B cell (primary cell): ENCODE measurements around the gene CNOT6. TPM values are rescaled to one million over a fixed set of nuclear protein-coding genes. Genes with fewer than 3 reads are reported as not detected.
A peak's percentile ranks its signal among the peaks of the same experiment; 100 is the strongest.

Experiments
- ATAC-seq: fragments of 200-7000 bp; cut with Tn5 transposase; one replicate; pipeline ENCODE4 v1.10.0; 2021; ENCODE audit warnings: low read depth, mild to moderate bottlenecking, moderate number of reproducible peaks, moderate library complexity
- CTCF ChIA-PET: fragments of 350-600 bp; sonication (Branson Sonifier 250); formaldehyde crosslinking; loops from one replicate; lab custom pipeline; 2021; ENCODE audit warnings: antibody characterized with exemption, inconsistent platforms; lab: Charles Lee
- POLR2A ChIA-PET: fragments of 350-600 bp; sonication (Branson Sonifier 250); formaldehyde crosslinking; loops from one replicate; lab custom pipeline; 2021; ENCODE audit warnings: antibody characterized with exemption; lab: Charles Lee
- DNase-seq: peaks from one replicate; pipeline ENCODE4 v3.0.0; 2013
- H2AFZ ChIP-seq: 2 replicates; pipeline ENCODE4 v1.6.1; 2012; ENCODE audit warnings: mild to moderate bottlenecking, low read depth, low read length; ENCODE audit not compliant: insufficient read depth, poor library complexity, severe bottlenecking
- H3K27ac ChIP-seq, 2 donors: 1 replicate in 1 of 2; 2 replicates in 1 of 2; pipeline ENCODE4 v1.5.1; 2012 to 2013; ENCODE audit warnings: low read length in 2 of 2, mild to moderate bottlenecking in 2 of 2, moderate library complexity in 1 of 2
- H3K27me3 ChIP-seq, 4 experiments: fragments of 200-600 bp in 1 of 4; sonication (generic) in 1 of 4; replicated peaks in 1 of 4; 1 replicate in 2 of 4; 2 replicates in 2 of 4; pipeline versions ENCODE4 v1.6.1 to v1.7.0; 2013 to 2016; ENCODE audit warnings: low read length in 3 of 4, mild to moderate bottlenecking in 2 of 4, mixed read lengths in 1 of 4, moderate library complexity in 1 of 4; ENCODE audit not compliant: insufficient read depth in 4 of 4, control insufficient read depth in 3 of 4; ENCODE audit errors: control extremely low read depth in 1 of 4
- H3K36me3 ChIP-seq, 2 experiments: replicated peaks in 1 of 2; 1 replicate in 1 of 2; 2 replicates in 1 of 2; pipeline versions ENCODE4 v1.6.1 to v1.7.1; 2013; ENCODE audit warnings: low read length in 1 of 2; ENCODE audit not compliant: insufficient read depth in 2 of 2, control insufficient read depth in 1 of 2; ENCODE audit errors: control extremely low read depth in 1 of 2, extremely low read depth in 1 of 2
- H3K4me1 ChIP-seq, 2 donors: fragments of 200-600 bp in 1 of 2; sonication (generic) in 1 of 2; 1 replicate in 1 of 2; 2 replicates in 1 of 2; pipeline versions ENCODE4 v1.5.1 to v1.6.1; 2013 to 2017; ENCODE audit warnings: low read length in 2 of 2; ENCODE audit not compliant: control insufficient read depth in 2 of 2, insufficient read depth in 2 of 2
- H3K4me2 ChIP-seq: replicated peaks from 2 replicates; pipeline ENCODE3; 2012; ENCODE audit warnings: mild to moderate bottlenecking, low read depth, low read length; ENCODE audit not compliant: poor library complexity, severe bottlenecking
- H3K4me3 ChIP-seq, 5 experiments: fragments of 200-600 bp in 1 of 5; sonication (generic) in 1 of 5; 1 replicate in 3 of 5; 2 replicates in 2 of 5; pipeline versions ENCODE4 v1.5.1 to v1.7.0; 2011 to 2016; ENCODE audit warnings: low read length in 4 of 5, mild to moderate bottlenecking in 4 of 5, low read depth in 2 of 5, control low read depth in 1 of 5, moderate library complexity in 1 of 5; ENCODE audit not compliant: insufficient read depth in 1 of 5; ENCODE audit errors: control extremely low read depth in 1 of 5, extremely low read depth in 1 of 5
- H3K79me2 ChIP-seq: fragments of 200-600 bp; sonication (generic); one replicate; pipeline ENCODE4 v1.6.0; 2016; ENCODE audit warnings: low read length; ENCODE audit not compliant: control insufficient read depth, insufficient read depth
- H3K9ac ChIP-seq: fragments of 200-600 bp; sonication (generic); 2 replicates; pipeline ENCODE4 v1.6.1; 2017; ENCODE audit warnings: mild to moderate bottlenecking, low read length, moderate library complexity
- H3K9me3 ChIP-seq, 3 donors: one replicate each; pipeline versions ENCODE4 v1.6.1 to v1.7.1; 2013; ENCODE audit warnings: low read length in 2 of 3; ENCODE audit not compliant: control insufficient read depth in 2 of 3, insufficient read depth in 1 of 3; ENCODE audit errors: control extremely low read depth in 1 of 3
- H4K20me1 ChIP-seq: 2 replicates; pipeline ENCODE4 v1.6.0; 2012; ENCODE audit warnings: mild to moderate bottlenecking, low read length; ENCODE audit not compliant: insufficient read depth, control insufficient read depth, poor library complexity, severe bottlenecking
- H3K27ac Mint-ChIP-seq: one replicate; pipeline ENCODE4 v1.8.0; 2021; ENCODE audit warnings: mixed read lengths
- H3K27me3 Mint-ChIP-seq: one replicate; pipeline ENCODE4 v1.8.0; 2021; ENCODE audit warnings: mixed read lengths
- H3K4me1 Mint-ChIP-seq: one replicate; pipeline ENCODE4 v1.8.0; 2021; ENCODE audit warnings: mixed read lengths
- H3K4me3 Mint-ChIP-seq: one replicate; pipeline ENCODE4 v1.8.0; 2021; ENCODE audit warnings: mixed read lengths
- H3K9me3 Mint-ChIP-seq: one replicate; pipeline ENCODE4 v1.8.0; 2022; ENCODE audit warnings: mixed read lengths; ENCODE audit not compliant: insufficient read depth
- CTCF ChIP-seq: fragments of 200-600 bp; IDR thresholded peaks from one replicate; pipeline ENCODE4 v1.8.0; 2022; ENCODE audit warnings: antibody characterized with exemption, mild to moderate bottlenecking
- EZH2 ChIP-seq: IDR thresholded peaks from 2 replicates; pipeline ENCODE4 v1.6.1; 2012; ENCODE audit warnings: borderline replicate concordance, low read depth, mild to moderate bottlenecking, moderate library complexity, low read length; ENCODE audit not compliant: insufficient read depth, poor library complexity, severe bottlenecking
- WGBS: methylation state at CpG from one replicate; pipeline ENCODE4 v1.1.5; 2013; ENCODE audit warnings: missing lambda C conversion rate; ENCODE audit not compliant: insufficient coverage; 5-methylcytosine and 5-hydroxymethylcytosine counted together
- intact Hi-C: fragments of 100-400 bp; cut with micrococcal nuclease; formaldehyde crosslinking; loops from one replicate; pipeline ENCODE4 v1.10.0; 2022
- polyA minus RNA-seq: library from RNA; depleted of rRNA, polyadenylated mRNA; stranded (reverse); fragments of >200 nt; gene quantifications from 2 replicates; pipeline ENCODE4 v1.2.3, GENCODE V29; 2012
- polyA plus RNA-seq: library from polyadenylated mRNA; depleted of rRNA; stranded (reverse); fragments of >200 nt; gene quantifications from 2 replicates; pipeline ENCODE4 v1.2.3, GENCODE V29; 2012
- total RNA-seq, 2 donors: library from RNA; stranded (reverse); fragments of 120-200 nt in 1 of 2; gene quantifications; 1 replicate in 1 of 2; 2 replicates in 1 of 2; pipeline versions ENCODE4 v1.2.3 to v1.2.4, GENCODE V29; 2013 to 2022

The CNOT6 gene
- 31.1 and 31.4 TPM in 2 replicates for total RNA-seq
- total RNA-seq (2013): 10.4 TPM
- polyA plus RNA-seq: 4.3 and 9.2 TPM in 2 replicates
- polyA minus RNA-seq: 5.7 and 8.1 TPM in 2 replicates

- ChIA-PET CTCF (interaction anchor here (1.0 kb wide), 1 partner anchor 12 kb away, joined by 3 read pairs; no protein-coding TSS in a partner anchor), POLR2A (interaction anchor here (0.5 kb wide), 1 partner anchor 1870 kb away, joined by 3 read pairs; no protein-coding TSS in a partner anchor)
- TF ChIP-seq EZH2: no peak
- TF ChIP-seq CTCF: no peak
- ATAC-seq (peak; percentile 92), DNase-seq (peak; percentile 97)
- Histone ChIP-seq H3K27me3 (no peaks in the 10 kb centered on the region), H3K4me2 (peak within 1 kb of the TSS; percentile 80), H3K4me1 (peaks cover 18 to 19% of the 10 kb centered on the region in 2 donors), H3K27ac (peak within 1 kb of the TSS; percentile 72 to 85), H2AFZ (peak within 1 kb of the TSS; percentile 100), H3K4me3 (peak within 1 kb of the TSS; percentile 63 to 84 (median 81)), H3K9ac (peak within 1 kb of the TSS; percentile 95), H3K9me3 (no peaks in the 10 kb centered on the region), H3K79me2 (peaks cover 42% of the 10 kb centered on the region), H3K36me3 (peaks cover 0 to 4% of the 10 kb centered on the region in 2 experiments), H4K20me1 (peaks cover 17% of the 10 kb centered on the region)
- peak within 1 kb of the TSS; percentile 99 for H3K27ac Mint-ChIP-seq
- WGBS: under 1% methylated on average over 56 of the region's 56 CpGs
- peak within 1 kb of the TSS; percentile 92 for H3K4me3 Mint-ChIP-seq
- H3K4me1 Mint-ChIP-seq: peaks cover 30% of the 10 kb centered on the region
- intact Hi-C loops: loop anchor here (2.0 to 5.0 kb wide), 2 partner anchors 141 to 762 kb away; partner anchors contain the start of genes GFPT2 and MAML1
- no peaks in the 10 kb centered on the region for H3K27me3 Mint-ChIP-seq
- no peaks in the 10 kb centered on the region for H3K9me3 Mint-ChIP-seq
These were observed at the start of gene CNOT6 for GRCh38 chr5:180494060-180494509. Gene CNOT6, plus strand, starts transcription at chr5:180494379. Its CDS starts 34,898 bp downstream, at chr5:180529277.

GRCh38 chr5:180454752-180455151 is 39.4 kb upstream of the CNOT6 start:
- Histone ChIP-seq H3K4me3 (no peak overlapping the region), H3K9ac (no peak overlapping the region), H4K20me1 (no peaks in the 10 kb centered on the region), H3K9me3 (no peaks in the 10 kb centered on the region), H3K36me3 (no peaks in the 10 kb centered on the region), H3K4me1 (no peaks in the 10 kb centered on the region), H3K27me3 (peaks cover 0 to 6% (median 2%) of the 10 kb centered on the region in 4 experiments), H3K27ac (no peak overlapping the region), H3K79me2 (no peaks in the 10 kb centered on the region), H2AFZ (no peak overlapping the region), H3K4me2 (no peak overlapping the region)
- ChIA-PET POLR2A (no interaction called here), CTCF (interaction anchor here (0.7 to 1.1 kb wide), 2 partner anchors 16 to 96 kb away, joined by 5 to 6 read pairs; no protein-coding TSS in a partner anchor)
- ATAC-seq (no peak), DNase-seq (no peak)
- intact Hi-C loops: no loop called here
- Mint-ChIP-seq H3K4me3 (no peak overlapping the region), H3K27ac (no peak overlapping the region), H3K4me1 (no peaks in the 10 kb centered on the region), H3K27me3 (peaks cover 19% of the 10 kb centered on the region), H3K9me3 (no peaks in the 10 kb centered on the region)
- 100% methylated on average over 1 of the region's 2 CpGs for WGBS
- TF ChIP-seq EZH2: no peak
- no peak for TF ChIP-seq CTCF
